Activated B cell treated with CpG ODN at 0.5 μM for 24 hours (primary cell): ENCODE data around the gene PNPLA2. TPM values are rescaled to one million over a fixed set of nuclear protein-coding genes. Genes with fewer than 3 reads are reported as not detected.
A peak's percentile ranks its signal among the peaks of the same experiment; 100 is the strongest.

Experiments
- ATAC-seq: fragments of 200-7000 bp; cut with Tn5 transposase; one replicate; pipeline ENCODE4 v1.10.0; 2021; ENCODE audit warnings: low read depth, mild to moderate bottlenecking, moderate library complexity
- CTCF ChIA-PET: fragments of 350-600 bp; sonication (Branson Sonifier 250); formaldehyde crosslinking; loops from one replicate; lab custom pipeline; 2021; ENCODE audit warnings: antibody characterized with exemption; lab: Charles Lee
- POLR2A ChIA-PET: fragments of 350-600 bp; sonication (Branson Sonifier 250); formaldehyde crosslinking; loops from one replicate; lab custom pipeline; 2021; ENCODE audit warnings: antibody characterized with exemption; lab: Charles Lee
- DNase-seq: peaks from one replicate; pipeline ENCODE4 v3.0.0; 2022
- H3K27ac Mint-ChIP-seq: one replicate; pipeline ENCODE4 v1.8.0; 2020; ENCODE audit warnings: mixed read lengths
- H3K27me3 Mint-ChIP-seq: one replicate; pipeline ENCODE4 v1.8.0; 2021; ENCODE audit warnings: mixed read lengths
- H3K36me3 Mint-ChIP-seq: one replicate; pipeline ENCODE4 v1.8.0; 2021; ENCODE audit warnings: low read depth, mixed read lengths
- H3K4me1 Mint-ChIP-seq: one replicate; pipeline ENCODE4 v1.8.0; 2021; ENCODE audit warnings: mixed read lengths
- H3K4me3 Mint-ChIP-seq: one replicate; pipeline ENCODE4 v1.8.0; 2020; ENCODE audit warnings: mild to moderate bottlenecking, mixed read lengths
- H3K9me3 Mint-ChIP-seq: one replicate; pipeline ENCODE4 v1.8.0; 2020; ENCODE audit warnings: mixed read lengths
- intact Hi-C: fragments of 100-400 bp; cut with micrococcal nuclease; formaldehyde crosslinking; loops from one replicate; pipeline ENCODE4 v1.15.1; 2024
- total RNA-seq: library from RNA; stranded (reverse); gene quantifications from 2 replicates; pipeline ENCODE4 v1.2.3, GENCODE V29; 2022
- TF ChIP-seq, protein P1 (sequence below): fragments of 200-600 bp; IDR thresholded peaks from one replicate; pipeline ENCODE4 v1.8.0; 2022; ENCODE audit warnings: antibody characterized with exemption, mild to moderate bottlenecking

Gene PNPLA2
- total RNA-seq, 1 donor from 2014 or later = 53.2 TPM

DNA sequence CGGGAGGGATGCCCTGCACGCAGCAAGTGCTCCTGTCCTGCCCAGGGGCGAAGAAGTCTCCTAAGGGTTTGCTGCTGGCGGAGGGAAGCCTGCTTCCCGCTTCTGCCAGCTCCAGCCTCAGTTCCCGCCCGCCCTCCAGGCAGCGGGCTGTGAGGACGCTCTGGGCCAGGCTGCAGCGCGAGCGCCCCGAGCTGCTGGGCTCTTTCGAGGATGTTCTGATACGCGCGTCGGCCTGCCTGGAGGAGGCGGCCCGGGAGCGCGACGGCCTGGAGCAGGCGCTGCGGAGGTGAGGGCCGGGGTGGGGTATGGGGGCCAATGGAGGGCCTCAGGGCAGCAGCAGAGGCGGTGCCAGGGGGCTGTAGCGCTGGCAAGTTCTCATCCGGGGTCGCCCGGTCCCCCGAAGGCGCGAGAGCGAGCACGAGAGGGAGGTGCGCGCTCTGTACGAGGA, 11.2 kb downstream of the PNPLA2 start:
- H3K4me1 Mint-ChIP-seq = peaks cover 52% of the 10 kb centered on the region
- intact Hi-C loops = loop anchor here (1.0 to 5.0 kb wide), 3 partner anchors 10 to 33 kb away; partner anchors contain the start of genes RPLP2 and SLC25A22
- no peaks in the 10 kb centered on the region for H3K9me3 Mint-ChIP-seq

DNA sequence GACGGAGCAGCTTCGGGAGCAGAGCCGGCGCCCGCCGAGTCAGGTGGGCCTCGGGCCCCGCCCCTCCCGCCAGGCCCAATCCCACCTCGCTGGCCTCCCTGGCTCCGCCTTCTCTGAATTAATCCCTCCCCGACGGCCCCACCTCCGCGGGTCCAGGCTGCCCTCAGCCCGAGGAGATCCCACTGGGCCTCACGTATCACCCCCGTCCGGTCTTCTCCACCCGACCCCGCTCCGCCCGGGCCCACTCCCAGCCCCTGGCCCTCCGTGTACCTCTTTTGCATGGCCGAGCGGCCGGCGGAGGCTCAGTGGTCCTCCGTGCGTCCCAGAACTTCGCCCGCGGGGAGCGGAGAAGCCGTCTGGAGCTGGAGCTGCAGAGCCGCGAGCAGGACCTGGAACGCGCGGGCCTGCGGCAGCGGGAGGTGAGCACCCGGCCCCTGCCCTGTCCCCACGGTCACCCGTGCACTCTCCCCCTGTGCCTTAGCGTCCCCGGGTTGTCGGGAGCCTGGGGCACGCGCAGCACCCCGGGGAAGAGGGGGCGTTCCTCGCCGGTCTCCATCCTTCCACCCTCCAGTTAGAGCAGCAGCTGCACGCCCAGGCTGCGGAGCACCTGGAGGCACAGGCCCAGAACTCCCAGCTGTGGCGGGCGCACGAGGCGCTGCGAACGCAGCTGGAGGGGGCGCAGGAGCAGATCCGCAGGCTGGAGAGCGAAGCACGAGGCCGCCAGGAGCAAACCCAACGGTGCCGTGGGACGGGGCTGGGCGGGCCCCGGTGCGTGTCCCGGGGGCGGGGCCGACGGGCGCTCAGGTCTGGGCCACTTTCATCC, 11.8 kb downstream of the PNPLA2 start:
- TF ChIP-seq, protein P1, sequence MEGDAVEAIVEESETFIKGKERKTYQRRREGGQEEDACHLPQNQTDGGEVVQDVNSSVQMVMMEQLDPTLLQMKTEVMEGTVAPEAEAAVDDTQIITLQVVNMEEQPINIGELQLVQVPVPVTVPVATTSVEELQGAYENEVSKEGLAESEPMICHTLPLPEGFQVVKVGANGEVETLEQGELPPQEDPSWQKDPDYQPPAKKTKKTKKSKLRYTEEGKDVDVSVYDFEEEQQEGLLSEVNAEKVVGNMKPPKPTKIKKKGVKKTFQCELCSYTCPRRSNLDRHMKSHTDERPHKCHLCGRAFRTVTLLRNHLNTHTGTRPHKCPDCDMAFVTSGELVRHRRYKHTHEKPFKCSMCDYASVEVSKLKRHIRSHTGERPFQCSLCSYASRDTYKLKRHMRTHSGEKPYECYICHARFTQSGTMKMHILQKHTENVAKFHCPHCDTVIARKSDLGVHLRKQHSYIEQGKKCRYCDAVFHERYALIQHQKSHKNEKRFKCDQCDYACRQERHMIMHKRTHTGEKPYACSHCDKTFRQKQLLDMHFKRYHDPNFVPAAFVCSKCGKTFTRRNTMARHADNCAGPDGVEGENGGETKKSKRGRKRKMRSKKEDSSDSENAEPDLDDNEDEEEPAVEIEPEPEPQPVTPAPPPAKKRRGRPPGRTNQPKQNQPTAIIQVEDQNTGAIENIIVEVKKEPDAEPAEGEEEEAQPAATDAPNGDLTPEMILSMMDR = no peak
- peaks cover 52% of the 10 kb centered on the region for H3K4me1 Mint-ChIP-seq
- peak overlapping the region; percentile 71 for H3K4me3 Mint-ChIP-seq
- peaks cover under 1% of the 10 kb centered on the region for H3K36me3 Mint-ChIP-seq
- DNase-seq (peak; percentile 71), ATAC-seq (peak; percentile 65)
- ChIA-PET CTCF (no interaction called here), POLR2A (interaction anchor here (1.0 to 8.3 kb wide), 7 partner anchors 10 to 22 kb away, joined by 3 to 104 read pairs (median 4); partner anchors contain the start of genes PNPLA2, POLR2L, RPLP2 and TSPAN4)
- intact Hi-C loops = loop anchor here (1.0 to 5.0 kb wide), 3 partner anchors 10 to 33 kb away; partner anchors contain the start of genes RPLP2 and SLC25A22
- H3K27ac Mint-ChIP-seq = no peak overlapping the region
- H3K27me3 Mint-ChIP-seq = peaks cover 6% of the 10 kb centered on the region
- no peaks in the 10 kb centered on the region for H3K9me3 Mint-ChIP-seq

More for the DNA sequence above, 11.2 kb downstream of the PNPLA2 start:
- peaks cover 7% of the 10 kb centered on the region for H3K36me3 Mint-ChIP-seq
- ChIA-PET CTCF (no interaction called here), POLR2A (interaction anchor here (1.0 to 8.3 kb wide), 4 partner anchors 11 to 22 kb away, joined by 4 to 104 read pairs (median 7); partner anchors contain the start of genes PNPLA2, POLR2L and TSPAN4)
- H3K4me3 Mint-ChIP-seq = peak overlapping the region; percentile 71
- peaks cover 6% of the 10 kb centered on the region for H3K27me3 Mint-ChIP-seq
- no peak overlapping the region for H3K27ac Mint-ChIP-seq
- DNase-seq = no peak
- TF ChIP-seq, protein P1 = no peak
- ATAC-seq = peak; percentile 10

DNA sequence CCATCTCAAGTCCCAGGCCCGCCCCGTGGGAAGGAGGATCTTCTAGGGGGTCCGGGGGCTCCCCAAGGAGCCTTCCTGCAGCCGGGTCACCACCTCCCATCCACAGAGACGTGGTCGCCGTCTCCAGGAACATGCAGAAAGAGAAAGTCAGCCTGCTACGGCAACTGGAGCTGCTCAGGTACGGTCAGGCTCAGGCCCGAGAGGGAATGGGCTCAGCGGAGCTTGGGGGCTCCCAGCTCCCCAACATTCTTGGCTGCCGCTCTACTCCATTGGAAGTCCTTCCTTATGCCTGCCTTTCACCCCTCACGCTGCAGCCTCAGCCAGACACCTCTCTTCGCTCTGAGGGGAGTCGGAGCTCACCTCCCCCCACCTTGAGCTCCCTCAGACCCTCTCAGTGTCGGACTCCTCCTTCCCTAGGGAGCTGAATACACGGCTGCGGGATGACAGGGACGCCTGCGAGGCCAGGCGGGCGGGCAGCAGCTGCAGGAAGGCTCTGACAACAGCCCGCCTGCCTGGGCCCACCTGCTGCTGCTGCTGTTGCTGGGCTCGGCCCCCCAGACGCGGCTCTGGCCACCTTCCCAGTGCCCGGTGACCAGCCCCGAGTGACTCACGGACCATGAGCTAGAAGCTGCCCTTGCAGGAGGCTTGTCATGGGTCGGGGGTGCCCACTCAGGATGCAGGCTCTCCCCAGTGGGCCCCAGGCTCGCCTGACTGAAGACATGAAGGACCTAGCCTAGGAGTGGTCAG, 12.6 kb downstream of the PNPLA2 start:
- ChIA-PET CTCF (no interaction called here), POLR2A (interaction anchor here (0.6 to 8.3 kb wide), 7 partner anchors 10 to 476 kb away, joined by 3 to 104 read pairs (median 5); partner anchors contain the start of genes PNPLA2, POLR2L, RPLP2 and TSPAN4)
- DNase-seq = no peak
- no peaks in the 10 kb centered on the region for H3K9me3 Mint-ChIP-seq
- H3K4me3 Mint-ChIP-seq = peak overlapping the region; percentile 41
- H3K4me1 Mint-ChIP-seq = peaks cover 51% of the 10 kb centered on the region
- ATAC-seq = no peak
- H3K27ac Mint-ChIP-seq = no peak overlapping the region
- TF ChIP-seq, protein P1 = no peak
- intact Hi-C loops = loop anchor here (5.0 kb wide), 1 partner anchor 34 kb away; the partner anchor contains the start of gene SLC25A22
- peaks cover 6% of the 10 kb centered on the region for H3K27me3 Mint-ChIP-seq
- H3K36me3 Mint-ChIP-seq = no peaks in the 10 kb centered on the region

GRCh38 chr11:831961-832528, 13.3 kb downstream of the PNPLA2 start:
- POLR2A ChIA-PET = interaction anchor here (1.0 to 8.3 kb wide), 5 partner anchors 11 to 477 kb away, joined by 3 to 104 read pairs (median 5); partner anchors contain the start of genes PNPLA2, POLR2L, RPLP2 and TSPAN4

More at GRCh38 chr11:831961-832528, 13.3 kb downstream of the PNPLA2 start:
- no peak for ATAC-seq
- Mint-ChIP-seq H3K27ac (no peak overlapping the region), H3K27me3 (peaks cover 6% of the 10 kb centered on the region), H3K4me3 (peak overlapping the region; percentile 41), H3K4me1 (peaks cover 47% of the 10 kb centered on the region), H3K9me3 (no peaks in the 10 kb centered on the region), H3K36me3 (no peaks in the 10 kb centered on the region)
- CTCF ChIA-PET = no interaction called here
- intact Hi-C loops = loop anchor here (1.0 to 5.0 kb wide), 2 partner anchors 10 to 35 kb away; partner anchors contain the start of genes POLR2L, SLC25A22 and TSPAN4
- TF ChIP-seq, protein P1 = no peak
- DNase-seq = no peak
